Stimulated activated CD4-positive, alpha-beta T cell treated with anti-CD3 and anti-CD28 coated beads, Interleukin-4, amount 100 ng/mL, for 24 hours (primary cell): ENCODE data around the gene CAPN8.
A peak's percentile ranks its signal among the peaks of the same experiment; 100 is the strongest.

Experiments used
- DNase-seq: peaks from one replicate; pipeline ENCODE4 v3.0.0-alpha.2; 2020

The CAPN8 gene

DNA sequence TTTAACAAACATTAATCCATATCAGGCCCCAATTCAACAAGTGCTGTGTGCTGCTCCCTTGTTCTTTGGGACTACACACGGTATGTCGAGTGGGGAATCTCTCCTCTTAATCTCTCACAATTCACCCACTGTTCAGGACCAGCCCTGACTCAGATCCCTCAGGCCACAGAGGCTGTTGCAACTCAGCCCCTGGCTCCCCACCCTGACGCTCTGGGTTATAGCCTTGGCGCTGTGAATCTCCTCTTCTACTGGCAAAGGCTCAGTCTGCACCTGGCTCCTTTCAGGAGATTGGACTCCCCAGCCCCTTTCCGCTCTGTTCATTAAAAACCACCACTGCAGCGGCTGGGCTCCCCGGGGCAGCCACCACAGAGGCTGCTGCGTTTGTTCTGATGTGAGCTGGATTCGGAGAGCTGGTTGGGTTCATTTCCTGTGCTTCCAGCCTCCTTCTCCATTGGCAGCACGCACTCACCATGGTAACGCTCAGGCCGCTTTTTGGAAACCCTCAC is 13.0 kb downstream of the CAPN8 start:
- DNase-seq = no peak

DNA sequence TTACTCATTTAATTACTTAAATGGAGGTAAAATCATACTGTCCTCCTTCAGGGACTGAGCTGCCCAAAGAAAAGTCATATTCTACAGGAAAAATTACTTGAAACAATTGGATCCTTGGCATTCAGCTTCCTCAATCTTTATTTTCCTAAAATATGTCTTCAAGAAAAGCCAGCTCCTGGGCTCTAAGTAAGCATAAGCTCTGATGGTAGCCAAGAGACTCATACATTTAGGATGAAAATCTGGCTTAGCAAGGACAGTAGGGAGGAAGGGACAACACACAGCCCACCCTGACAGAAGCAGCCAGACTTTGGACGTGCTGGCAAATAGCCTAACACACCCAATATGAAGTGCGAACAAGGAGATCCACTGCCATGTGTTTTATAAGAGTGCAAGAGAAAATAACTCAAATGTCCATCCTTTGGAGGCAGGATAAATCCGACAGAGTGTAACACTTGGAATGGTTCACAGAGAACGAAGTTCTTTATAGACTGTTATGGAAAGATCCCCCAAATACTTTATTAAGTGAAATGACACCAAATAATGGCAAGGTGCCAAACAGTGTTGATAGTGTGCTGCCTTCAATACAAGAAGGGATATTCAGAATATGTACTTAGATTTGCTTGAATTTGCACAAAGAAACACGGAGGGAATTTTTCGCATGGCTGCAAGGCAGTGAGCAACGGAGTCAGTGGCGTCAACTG is 14.1 kb downstream of the CAPN8 start:
- no peak for DNase-seq

GRCh38 chr1:223650465-223650864 is 15.0 kb downstream of the CAPN8 start:
- DNase-seq = no peak

- DNase-seq = no peak
Measured at GRCh38 chr1:223649222-223649621, 16.3 kb downstream of the CAPN8 start.

DNA sequence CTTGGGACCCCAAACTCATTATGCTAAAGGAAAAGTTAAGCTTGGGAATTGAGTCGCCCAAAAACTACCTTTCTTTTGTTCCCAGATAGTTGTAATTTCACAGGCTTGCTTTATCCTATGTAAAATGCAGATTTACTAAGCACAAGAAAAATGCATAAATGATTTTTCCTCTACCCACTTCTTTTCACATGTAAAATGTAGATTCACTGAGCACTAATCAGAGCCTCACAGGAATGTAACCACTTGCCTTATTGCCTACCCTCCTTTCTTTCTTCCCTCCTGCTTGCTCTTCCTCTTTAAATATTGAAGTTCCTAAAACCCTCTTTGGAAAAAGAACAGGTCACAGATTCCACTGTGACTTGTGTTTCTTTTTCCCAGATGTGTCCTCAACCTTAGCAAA is 18.3 kb downstream of the CAPN8 start:
- DNase-seq = no peak

DNA sequence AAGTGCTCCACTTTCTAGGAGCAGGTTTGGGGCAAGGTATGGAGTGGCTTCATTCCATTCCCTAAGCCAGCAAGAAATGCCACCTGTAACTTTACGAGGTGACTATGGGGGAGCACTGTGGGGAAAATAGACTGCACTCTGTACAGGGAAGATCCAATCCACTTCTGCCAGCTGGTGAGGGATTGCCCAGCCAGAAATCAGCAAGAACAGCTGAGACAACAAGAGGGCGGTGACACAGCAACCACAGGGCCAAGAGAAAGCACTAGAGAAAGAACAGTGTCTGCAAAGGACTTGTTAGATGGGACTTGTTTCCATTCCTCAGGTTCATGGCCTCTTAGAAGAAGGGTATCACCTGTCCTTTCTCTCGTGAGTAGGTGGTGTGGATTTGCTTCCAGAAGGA is 19.6 kb downstream of the CAPN8 start:
- no peak for DNase-seq

DNA sequence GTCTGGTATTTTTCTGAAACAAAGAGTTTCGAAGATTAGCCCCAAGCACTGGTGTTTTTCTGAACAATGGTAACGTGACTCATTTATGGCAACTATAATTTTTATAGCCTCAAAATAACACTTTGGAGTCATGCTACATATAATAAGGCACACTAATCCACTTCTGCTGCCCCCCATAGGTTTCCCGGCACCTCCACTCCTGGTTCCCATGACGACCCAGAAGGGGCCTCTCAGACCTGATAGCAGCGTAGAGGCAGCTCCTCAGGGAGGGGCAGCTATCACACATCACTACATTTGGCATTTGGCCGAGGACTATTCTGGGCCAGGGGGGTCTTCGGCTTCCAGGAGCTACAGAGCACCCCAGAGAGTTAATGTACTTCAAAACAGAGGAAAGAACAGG is 23.3 kb downstream of the CAPN8 start:
- DNase-seq = no peak

GRCh38 chr1:223641523-223642039 is 23.9 kb downstream of the CAPN8 start:
- no peak for DNase-seq

DNA sequence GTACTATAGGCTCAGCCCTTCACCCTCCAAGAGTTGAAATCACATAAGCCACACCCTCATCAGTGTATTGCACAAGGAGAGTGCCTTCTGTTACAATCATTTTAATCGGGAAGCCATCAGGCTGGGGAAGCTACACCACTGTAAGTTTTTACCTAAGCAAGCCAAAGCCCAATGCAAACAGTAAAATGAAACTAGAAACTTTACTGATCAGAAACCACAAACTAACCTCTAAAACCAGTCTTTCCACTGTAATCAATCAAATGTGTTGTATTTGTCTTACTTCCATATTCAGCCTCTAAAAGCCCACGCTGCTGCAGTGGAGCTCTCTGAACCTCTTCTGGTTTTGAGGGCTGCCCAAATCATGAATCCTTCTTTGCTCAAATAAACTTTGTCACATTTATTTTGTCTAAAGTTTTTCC is 26.2 kb downstream of the CAPN8 start:
- peak; percentile 11 for DNase-seq

GRCh38 chr1:223635236-223635635 is 30.3 kb downstream of the CAPN8 start:
- no peak for DNase-seq

DNA sequence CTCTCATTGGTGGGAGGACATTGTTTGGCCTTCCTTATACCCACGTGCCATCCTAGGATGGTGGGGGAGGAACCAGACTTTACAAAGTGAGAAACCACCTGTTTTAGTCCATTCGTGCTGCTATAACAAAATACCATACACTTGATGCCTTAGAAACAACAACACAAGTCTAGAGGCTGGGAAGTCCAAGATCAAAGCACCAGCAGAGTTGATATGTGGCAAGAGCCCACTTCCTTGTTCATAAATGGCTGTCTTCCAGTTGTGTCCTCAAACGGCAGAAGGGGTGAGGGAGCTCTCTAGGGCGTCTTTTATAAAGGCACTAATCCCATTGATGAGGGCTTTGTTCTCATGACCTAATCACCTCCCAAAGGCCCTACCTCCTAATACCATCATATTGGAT is 31.1 kb downstream of the CAPN8 start:
- no peak for DNase-seq

- no peak for DNase-seq
Measured at GRCh38 chr1:223631956-223632355, 33.5 kb downstream of the CAPN8 start.

- no peak for DNase-seq
Measured at GRCh38 chr1:223631473-223631872, 34.0 kb downstream of the CAPN8 start.

GRCh38 chr1:223629126-223629457 is 36.4 kb downstream of the CAPN8 start:
- DNase-seq = no peak

- peak; percentile 52 for DNase-seq
Measured at GRCh38 chr1:223628233-223629125, 37.0 kb downstream of the CAPN8 start.

GRCh38 chr1:223622132-223622842 is 43.2 kb downstream of the CAPN8 start:
- no peak for DNase-seq

DNA sequence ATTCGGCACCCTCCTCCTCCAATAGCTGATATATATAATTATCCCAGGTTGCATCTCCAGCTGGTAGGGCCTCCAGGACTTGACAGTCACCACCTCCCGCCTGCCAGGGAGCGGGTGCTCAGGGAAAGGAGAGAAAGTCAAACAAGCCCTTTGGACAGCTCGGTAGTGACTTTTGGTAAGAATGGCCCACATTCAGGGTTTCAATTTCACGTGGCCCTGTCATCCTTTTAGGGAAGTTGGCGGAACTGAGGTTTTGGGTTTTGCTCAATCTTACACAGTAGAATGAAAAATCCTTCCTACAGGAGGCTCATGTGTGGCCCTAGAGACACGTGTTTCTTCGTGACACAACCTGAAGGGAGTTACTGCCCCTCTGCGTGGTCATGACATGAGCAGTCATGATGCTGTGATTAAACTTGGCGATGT is 44.2 kb downstream of the CAPN8 start:
- no peak for DNase-seq

DNA sequence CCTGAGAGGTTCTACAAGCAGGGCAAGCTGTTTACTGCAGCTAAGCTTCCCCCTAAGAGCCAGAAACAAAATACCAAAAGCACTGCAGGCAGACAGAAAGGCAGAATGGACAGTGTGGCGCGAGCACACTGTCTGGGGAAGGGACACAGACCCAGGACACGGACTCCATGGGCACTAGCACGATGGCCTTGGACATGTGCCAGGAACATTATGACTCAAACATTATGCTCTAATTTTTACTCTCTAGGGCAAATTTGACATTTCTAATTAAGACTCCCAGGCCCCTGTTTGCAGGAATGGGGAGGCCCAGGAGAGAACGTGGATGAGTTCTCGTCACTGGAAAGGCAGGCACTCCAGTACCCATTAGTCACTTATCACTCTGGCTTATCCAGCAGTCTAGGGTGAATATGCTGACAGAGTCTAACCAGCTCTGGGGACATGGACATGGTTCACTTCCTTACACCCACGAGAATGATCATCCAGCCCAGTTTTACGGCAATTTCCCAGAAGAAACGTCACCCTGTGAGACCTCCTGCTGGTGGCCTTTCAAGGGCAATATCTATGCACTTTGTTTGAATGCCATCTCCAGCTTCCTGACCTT is 45.1 kb downstream of the CAPN8 start:
- no peak for DNase-seq

DNA sequence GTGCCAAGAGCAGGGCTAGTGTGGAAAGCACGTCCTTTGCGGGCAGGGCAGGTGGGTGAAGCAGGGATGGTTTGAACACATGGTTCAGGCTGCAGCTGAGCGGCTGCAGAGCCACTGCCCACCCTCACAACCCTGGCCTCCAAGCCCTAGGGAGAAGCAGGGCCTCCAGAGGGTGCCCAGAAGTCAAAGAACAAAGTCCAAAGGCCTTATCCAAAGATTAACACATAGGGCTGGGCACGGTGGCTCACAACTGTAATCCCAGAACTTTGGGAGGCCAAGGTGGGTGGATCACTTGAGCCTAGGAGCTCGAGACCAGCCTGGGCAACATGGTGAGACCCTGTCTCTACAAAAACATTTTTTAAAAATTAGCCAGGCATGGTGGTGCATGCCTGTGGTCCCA is 46.8 kb downstream of the CAPN8 start:
- DNase-seq = no peak

DNA sequence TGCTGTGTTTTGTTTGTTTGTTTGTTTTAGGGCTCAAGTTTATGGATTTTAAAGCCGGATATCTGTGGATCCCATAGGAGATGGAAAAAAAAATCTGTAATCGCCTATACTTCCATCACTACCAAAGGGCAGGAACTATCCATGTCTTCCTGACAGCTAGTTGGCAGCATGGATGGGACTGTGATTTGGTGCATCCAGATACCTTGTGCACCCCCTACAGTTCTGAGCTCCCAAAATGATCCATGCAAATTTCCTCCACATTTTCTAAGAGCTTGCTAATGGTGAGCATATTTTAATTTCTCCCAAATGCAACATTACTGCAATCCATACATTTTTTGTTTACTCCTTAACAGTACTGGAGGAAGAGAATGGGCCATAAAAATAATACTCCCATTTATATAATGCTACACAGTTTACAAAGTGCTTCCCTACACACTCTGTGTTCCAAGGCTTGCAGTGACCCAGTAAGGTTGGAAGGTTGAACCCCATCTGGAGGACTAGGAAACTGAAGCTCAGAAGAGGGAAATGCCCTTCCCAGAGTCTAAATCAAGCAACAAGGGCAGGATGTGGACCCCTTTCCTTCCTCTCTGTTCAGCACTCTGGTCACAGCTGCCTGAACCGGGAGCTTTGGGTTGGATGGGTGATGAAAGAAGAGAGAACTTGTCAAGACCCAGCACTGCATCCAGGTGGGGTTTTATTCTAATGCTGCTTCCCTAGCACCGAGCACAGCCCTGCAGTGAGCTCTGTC is 48.0 kb downstream of the CAPN8 start:
- DNase-seq = no peak

- DNase-seq = no peak
Measured at GRCh38 chr1:223616586-223616985, 48.9 kb downstream of the CAPN8 start.

DNA sequence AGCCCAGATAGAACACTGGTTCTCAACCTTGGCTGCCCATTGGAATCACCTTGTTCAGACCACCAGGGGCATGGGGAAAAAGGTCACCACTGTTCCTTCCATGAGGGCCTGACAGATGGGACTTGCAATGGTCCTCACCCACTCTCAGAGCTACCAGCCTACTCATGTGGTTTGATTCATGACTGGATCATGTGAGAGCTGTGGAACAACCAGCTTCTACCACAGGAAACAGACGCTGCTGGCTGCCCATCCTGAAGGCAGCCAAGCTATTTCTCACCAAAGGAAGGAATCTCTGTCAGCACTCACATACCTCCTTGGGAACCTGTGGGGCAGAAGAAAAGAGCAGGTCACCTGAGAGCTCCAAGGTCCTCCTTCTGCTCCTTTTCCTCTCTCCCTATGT is 53.6 kb downstream of the CAPN8 start:
- no peak for DNase-seq
